IPS-NIHi7 (cell line): ENCODE data around the gene OR11A1.

Experiments used
- DNase-seq: peaks from one replicate; pipeline ENCODE4 v3.0.0; 2012; ENCODE audit warnings: mixed read lengths; ENCODE audit errors: extremely low spot score

OR11A1 gene, protein sequence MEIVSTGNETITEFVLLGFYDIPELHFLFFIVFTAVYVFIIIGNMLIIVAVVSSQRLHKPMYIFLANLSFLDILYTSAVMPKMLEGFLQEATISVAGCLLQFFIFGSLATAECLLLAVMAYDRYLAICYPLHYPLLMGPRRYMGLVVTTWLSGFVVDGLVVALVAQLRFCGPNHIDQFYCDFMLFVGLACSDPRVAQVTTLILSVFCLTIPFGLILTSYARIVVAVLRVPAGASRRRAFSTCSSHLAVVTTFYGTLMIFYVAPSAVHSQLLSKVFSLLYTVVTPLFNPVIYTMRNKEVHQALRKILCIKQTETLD

DNA sequence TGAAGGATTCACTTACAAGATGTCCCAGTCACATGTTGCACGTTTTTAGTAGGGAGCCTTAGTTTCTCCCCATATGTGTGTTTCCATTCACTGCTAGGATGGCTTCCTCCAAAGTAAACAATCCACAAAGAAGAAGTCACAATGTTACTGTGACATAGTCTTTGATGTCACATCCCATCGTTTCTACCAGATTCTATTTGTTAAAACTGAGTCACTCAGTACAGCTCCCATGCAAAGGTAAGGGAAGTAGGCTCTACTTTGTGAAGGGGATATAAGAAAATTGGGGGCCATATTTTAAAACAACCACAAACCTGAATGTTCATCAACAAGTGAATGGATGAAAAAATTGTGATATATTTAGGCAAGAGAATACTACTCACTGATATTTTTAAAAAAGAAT, at the start of gene OR11A1, which contains the start of gene OR2H1:
TSS of gene OR11A1 (minus strand) at position 101 of the 400 bp plus-strand sequence. CDS start 29,430 bp downstream, outside the sequence.
TSS of gene OR2H1 (plus strand) at position 185 of the 400 bp plus-strand sequence. CDS start 4,615 bp downstream, outside the sequence.
- DNase-seq = no peak

DNA sequence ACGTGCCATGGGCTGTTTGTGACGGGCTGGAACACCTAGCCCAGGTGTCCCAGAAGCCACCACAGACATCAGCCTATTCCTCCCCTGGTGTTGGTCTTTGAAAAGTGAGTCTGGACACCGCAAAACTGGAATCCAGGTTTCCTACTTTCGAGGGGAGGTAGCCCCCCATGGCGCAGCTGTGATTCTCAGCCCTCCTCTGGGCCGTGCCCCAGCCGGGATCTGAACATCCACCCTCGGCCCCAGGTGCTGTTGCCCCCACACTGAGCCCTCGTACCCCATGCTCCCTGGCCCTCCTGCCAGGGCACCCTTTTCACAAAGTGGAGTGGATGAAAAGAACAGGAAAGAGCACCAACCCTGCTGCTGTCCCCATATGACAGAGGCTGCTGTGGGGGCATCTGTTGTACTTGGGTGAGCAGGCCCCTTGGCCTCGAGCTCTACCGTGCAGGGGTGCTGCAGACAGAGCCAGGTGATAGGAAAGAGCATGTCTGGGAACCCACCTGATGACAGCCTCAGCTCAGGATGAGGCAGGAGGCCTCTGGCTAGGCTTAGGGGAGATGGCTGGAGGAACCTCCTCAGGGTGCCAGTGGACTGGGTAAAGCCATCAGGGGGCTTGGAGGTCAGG, 49.7 kb upstream of the OR11A1 start:
- DNase-seq = no peak

DNA sequence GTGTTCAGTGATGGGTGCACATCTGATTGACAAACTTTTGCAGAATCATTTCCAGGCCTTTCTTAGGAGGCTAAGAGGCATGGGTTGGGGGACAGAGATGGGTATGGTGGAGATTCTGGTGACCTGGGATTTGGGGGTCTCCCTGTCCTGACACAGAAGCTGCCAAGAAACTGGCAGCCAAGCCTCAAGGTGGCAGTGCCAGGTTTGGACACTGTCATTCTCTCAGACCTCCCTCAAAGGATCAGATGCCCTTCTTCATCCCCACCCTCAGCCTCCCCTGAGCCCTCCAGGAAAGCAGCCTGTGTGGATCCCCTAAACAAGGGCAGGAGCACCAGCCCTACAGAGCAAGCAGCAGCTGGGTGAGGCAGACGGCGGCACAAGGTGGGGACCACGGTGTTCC, 48.9 kb upstream of the OR11A1 start:
- no peak for DNase-seq

- DNase-seq = no peak
Observed at GRCh38 chr6:29504961-29505360, 48.1 kb upstream of the OR11A1 start.

- DNase-seq = no peak
Observed at GRCh38 chr6:29502597-29502996, 45.7 kb upstream of the OR11A1 start.

DNA sequence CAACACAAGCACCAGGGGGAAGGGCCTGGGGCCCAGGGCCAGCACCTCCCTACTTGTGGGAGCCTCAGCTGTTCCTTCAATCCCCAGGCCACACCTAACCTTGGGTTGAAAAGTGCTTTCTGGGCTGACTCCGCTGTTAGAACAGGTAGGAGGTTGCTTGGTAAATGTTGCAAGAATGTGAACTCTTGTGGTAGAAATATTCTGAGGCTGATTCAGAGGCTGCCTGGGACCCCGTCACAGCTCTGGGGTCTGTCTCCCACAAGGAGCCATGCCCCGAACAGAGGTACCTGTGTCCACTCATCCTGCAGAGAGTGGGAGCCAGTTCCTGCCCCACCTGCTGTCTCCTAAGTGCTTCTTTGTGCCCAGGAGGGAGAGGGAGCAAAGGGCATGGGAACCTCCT, 45.3 kb upstream of the OR11A1 start:
- no peak for DNase-seq

GRCh38 chr6:29501106-29501505, 44.2 kb upstream of the OR11A1 start:
- no peak for DNase-seq

DNA sequence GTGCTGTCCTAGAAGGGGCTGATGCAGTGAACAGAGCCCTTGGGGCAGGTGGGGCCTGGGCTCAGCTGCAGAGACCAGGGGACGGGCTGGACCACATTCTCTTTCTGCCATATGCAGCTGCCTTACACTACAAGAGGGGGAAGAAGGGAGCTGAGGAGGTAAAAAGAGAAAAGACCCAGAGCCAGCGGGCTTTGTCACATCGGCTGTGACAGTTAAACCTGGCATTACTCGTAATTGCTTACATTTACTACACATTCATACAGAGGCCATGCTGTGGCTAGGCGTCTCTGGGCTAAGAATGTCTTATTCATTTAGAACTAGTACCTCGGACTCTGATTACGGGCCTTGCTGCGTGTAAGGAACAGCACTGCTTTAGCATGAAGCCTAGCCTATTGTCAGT, 43.7 kb upstream of the OR11A1 start:
- DNase-seq = no peak

DNA sequence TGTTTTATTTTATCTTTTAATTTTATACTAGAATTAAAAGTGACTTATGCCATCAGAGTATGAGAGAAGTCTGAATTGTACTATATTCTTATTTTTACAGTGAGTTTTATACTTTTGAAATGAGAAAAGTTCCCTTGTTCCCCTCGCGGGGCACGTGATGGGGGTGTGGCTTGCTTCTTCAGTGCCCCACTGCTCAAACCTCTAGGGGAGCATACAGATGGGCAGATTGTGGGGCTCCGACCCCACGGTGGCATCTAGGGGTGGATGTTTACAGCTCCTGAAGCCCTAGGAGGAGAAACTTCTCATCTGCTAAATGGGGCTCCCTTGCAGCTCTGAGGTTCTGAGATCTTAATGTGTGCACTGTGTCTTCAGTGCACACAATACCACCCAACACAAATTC, 42.8 kb upstream of the OR11A1 start:
- no peak for DNase-seq

GRCh38 chr6:29496961-29497360, 40.1 kb upstream of the OR11A1 start:
- no peak for DNase-seq

DNA sequence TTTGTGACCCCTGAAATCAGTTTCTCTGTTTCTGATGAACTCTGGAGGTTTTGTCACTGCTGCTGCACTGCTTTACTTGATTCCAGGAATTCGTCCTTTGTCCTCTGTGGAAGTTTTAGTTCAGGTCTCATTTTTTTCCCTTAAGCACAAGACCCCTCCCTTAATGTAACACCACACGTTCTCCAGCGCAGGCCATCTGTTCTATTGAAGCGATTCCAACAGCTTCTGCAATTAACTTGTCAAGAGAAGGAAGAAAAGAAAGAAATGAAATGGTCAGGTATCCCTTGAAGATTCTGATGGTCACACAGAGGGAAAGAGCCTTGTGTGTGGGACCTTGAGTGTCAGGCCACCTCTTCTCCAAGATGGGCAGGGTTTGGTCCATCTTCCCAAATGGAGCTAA, 38.7 kb upstream of the OR11A1 start:
- DNase-seq = no peak

GRCh38 chr6:29494131-29494530, 37.3 kb upstream of the OR11A1 start:
- no peak for DNase-seq

DNA sequence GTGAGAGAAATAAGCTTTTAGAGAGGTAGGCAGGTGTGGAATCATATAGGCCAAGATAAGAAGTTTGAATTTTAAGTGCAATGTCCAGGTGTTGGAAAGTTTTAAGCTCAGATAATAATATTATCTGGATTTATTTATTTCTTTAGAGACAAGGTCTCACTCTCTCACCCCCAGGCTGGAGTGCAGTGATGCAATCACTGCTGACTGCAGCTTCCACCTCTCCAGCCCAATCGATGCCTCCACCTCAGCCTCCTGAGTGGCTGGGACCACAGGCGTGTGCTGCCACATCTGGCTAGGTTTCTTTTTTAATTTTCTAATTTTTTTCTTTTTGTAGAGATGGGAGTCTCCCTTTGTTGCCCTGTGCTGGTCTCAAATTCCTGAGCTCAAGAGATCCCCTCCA, 36.4 kb upstream of the OR11A1 start:
- DNase-seq = no peak

GRCh38 chr6:29491574-29491973, 34.7 kb upstream of the OR11A1 start:
- DNase-seq = no peak

DNA sequence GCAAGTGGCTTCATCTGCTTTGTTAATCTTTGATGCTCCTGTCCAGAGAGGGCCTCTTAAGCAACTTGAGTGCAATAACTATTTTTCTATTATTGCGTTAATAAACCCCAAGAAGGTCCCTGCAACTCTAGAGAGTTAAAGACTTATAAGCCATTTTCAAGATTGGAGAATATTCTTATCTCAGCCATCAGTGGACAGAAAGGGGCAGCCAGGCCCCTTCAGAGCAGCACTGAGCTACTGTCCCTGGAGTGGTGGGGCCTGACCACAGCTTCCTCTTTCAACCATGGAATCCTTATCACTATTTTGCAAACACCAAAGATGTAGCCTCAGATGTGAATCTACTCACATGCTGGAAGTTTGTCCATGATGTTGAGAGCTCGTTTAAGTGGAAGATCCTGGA, 33.7 kb upstream of the OR11A1 start:
- DNase-seq = no peak

DNA sequence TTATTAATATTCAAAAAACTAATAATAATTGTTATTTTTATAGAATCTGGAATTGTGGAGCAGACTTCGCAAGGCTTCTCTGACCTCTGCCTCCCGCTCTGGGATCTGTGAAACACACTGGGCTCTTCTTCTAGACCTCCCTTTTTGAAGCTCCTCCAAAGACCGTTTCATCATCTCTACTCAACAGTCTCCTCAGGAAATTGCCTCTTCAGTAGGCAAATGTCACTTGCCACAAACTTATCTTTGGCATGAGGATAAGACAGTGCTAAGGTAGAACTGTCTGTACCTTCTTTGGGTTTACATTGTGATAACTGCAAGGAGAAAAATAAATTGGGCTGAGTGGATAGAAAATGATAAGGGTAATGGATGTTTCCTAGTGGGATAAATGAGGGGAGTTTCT, 33.2 kb upstream of the OR11A1 start:
- DNase-seq = no peak

GRCh38 chr6:29489286-29489685, 32.4 kb upstream of the OR11A1 start:
- no peak for DNase-seq

GRCh38 chr6:29488874-29489273, 32.0 kb upstream of the OR11A1 start:
- no peak for DNase-seq

DNA sequence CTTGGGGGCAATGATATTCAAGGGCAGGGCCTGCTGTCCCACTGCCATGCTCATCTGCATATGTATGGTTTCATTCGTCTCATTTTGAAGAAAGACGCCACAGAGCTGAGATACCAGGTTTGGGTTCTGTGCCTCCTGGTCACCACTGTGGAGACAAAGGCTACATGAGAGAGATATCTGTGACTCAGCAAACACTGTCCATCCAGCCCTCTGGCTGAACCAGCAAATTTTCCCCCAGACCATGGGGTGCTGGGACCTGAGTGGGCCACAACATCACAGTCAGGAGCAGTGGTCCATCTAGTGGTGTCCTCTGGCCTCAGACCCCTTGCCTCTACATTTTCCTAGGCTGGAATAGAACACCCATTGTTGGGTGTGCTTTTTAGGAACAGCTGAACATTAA, 30.8 kb upstream of the OR11A1 start, which contains the start of gene MAS1L:
TSS of gene MAS1L (minus strand) at position 297 of the 400 bp plus-strand sequence. CDS start at position 243, 54 bp downstream.
- no peak for DNase-seq

GRCh38 chr6:29487131-29487530, 30.3 kb upstream of the OR11A1 start:
- no peak for DNase-seq

DNA sequence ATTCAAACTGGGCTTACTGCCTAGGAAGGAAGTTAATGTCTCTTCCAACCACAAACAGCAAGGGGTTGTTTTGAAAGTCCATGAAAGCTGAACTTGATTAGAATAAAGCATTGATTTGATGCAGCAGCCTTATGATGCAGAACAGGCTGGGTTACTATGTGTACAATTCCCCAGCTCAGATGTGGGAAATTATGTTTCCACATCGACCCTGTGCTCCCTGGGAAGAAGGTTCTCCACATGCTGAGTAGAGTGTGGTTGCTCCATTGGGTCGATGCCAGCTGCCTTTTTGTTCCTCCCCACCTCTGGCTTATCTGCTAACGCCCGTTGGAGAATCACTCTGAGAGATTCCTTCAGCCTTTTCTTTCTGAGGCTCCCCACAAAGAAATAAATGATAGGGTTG, 29.7 kb upstream of the OR11A1 start:
- no peak for DNase-seq

DNA sequence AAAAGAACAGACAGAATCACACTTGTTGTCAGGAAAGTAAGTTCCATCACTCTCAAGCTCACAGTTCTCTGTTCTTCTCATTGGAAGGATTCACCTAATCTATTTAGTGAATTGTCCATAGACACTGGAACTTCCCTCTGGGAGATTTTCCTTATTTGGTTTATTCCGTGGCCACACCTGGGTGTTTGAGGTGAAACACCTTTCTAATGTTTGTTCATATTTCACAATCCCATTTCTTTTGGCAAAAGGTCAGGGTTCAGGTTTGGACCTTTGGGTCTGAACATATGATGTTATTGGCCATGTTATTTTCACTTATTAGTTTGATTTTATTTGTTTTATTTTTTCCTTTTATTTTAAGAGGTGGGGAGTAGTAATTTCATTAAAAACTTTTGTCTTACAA, 26.9 kb upstream of the OR11A1 start:
- DNase-seq = no peak

- DNase-seq = no peak
Observed at GRCh38 chr6:29483186-29483585, 26.3 kb upstream of the OR11A1 start.
